ENCODE measurements around the gene CCDC74B.
"Not testable (repeated sequence)": the region's sequence is repeated elsewhere in the genome, so short reads cannot be mapped to it uniquely, and the experiment has no call there.

CCDC74B gene

DNA sequence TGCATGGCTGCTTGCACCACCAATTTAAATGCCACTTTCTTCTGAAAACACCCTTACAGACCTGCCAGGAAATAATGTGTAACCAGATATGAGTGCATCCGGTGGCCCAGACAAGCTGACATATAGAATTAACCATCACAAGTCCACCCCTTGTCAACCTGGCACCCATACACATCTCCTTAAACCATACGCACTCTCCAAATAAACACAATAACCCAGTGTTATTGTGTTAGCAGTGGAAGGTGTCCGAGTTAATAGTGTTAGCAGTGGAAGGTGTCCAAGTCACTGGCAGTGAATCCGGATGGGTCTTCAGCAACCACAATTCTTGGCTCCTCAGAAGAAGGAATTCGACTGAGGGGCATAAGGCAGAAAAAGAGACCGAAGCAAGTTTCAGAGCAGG, 3.6 kb upstream of the CCDC74B start:
- not testable (repeated sequence) for FAIRE-seq

GRCh38 chr2:130143266-130144039, 1.5 kb downstream of the CCDC74B start:
- FAIRE-seq = not testable (repeated sequence)

DNA sequence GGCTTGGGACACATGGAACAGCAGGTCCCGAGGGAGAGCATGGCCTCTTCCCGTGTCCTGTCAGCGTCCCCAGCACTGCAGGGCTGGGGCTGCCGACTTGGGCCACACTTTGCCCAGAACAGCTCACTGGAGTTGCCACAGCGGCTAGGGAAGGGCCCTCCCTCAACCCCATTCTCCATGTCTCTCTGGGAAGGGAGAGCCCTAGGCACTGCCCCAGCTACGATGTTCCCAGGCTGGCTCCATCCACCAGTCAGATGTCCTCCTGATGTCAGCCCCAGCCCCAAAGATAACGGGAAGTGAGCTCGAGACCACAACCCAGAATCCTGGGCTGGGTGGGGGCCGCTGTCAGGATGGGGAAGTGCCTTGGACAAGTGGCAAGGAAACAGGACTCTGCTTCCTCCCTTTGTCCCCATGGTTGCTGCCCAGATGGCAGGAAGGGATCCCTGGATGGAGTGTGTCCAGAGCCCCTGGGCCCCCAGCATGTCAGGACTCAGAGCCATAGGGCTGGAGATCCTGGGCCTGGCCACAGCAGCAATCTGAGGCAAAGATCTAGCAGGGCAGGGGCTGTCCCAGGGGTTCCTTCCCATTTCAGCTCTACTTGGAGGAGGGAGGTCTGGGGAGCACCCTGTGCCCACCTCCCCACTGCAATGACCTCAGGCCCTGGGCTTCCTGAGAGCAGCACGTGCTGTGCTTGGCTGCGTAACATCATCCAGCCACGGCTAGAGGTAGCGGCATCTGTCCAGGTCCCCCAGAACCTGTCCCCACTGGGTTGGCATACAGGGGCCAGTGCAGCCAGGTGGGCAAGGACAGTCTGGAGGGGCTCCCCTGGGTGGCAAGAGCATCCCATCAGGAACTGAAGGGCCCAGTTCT, 2.3 kb downstream of the CCDC74B start:
- FAIRE-seq = not testable (repeated sequence)

- not testable (repeated sequence) for FAIRE-seq
Observed at GRCh38 chr2:130141645-130142370, 3.1 kb downstream of the CCDC74B start.

DNA sequence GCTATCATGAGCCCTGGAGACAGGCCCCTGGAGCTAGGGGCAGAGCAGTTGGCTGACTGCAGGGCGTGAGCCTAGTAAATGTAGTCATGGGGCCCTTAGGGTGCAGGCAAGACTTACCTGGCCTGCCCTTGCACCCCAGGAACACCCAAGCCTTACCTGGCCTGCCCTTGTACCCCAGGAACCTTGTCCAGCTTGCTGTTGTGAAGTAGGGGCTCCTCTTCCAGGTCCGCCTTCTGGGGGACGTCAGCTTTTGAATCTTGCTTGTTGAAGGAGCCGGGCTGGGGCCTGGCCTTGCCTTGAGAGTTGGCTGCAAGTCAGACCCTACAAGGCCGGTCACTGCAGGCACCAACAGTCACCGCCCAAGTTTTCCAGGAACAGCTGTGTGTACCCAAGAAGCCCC, 3.9 kb downstream of the CCDC74B start:
- not testable (repeated sequence) for FAIRE-seq

GRCh38 chr2:130140516-130140915, 4.4 kb downstream of the CCDC74B start:
- FAIRE-seq = not testable (repeated sequence)

DNA sequence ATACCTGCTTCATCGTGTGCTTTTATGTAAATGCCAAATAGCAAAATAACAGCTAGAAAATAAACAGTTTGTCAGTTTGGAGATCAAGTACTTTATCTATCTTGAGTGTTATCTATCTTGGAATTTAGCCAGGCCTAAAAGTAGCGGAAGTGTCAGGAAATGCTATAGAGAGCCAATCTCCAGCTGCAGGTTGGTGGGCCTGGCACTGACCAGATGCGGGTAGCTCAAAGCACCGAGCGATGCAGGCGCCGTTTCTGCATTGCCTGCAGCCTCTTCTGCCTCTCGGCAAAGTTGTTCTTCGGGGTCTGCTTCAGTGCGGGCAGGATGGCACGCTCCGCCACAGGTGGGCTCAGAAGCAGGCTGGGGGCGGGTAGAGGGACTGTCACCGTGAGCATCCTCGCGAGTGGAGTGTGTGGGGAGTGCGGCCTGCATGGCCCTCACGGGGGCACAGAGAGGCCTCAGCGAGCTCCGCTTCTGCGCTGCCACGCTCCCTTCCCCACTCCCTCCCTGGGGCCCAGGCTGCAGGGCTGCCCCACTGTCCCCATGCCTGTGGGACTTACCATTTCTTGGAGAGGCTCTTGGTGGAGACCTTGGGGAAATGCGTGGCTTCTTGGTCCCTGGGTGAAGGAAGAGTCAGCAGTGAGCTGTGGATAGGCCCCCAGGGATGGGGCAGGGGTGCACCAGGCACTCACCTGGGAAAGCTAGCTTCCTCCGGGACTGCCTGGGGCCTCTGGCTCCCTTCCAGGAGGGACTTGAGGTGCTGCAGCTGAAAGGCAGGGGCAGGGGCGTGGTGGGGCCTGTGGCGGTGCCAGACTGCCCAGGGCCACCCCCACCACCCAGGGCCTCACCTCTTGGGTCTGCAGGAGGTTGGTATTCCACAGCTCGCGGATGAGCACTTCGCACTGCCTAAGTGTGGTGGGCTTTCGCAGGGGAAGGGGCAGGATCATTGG, 5.3 kb downstream of the CCDC74B start:
- FAIRE-seq = not testable (repeated sequence)

GRCh38 chr2:130138841-130139251, 6.1 kb downstream of the CCDC74B start:
- FAIRE-seq = not testable (repeated sequence)

GRCh38 chr2:130138326-130138725, 6.6 kb downstream of the CCDC74B start:
- not testable (repeated sequence) for FAIRE-seq

GRCh38 chr2:130137118-130137517, 7.8 kb downstream of the CCDC74B start:
- FAIRE-seq = not testable (repeated sequence)

DNA sequence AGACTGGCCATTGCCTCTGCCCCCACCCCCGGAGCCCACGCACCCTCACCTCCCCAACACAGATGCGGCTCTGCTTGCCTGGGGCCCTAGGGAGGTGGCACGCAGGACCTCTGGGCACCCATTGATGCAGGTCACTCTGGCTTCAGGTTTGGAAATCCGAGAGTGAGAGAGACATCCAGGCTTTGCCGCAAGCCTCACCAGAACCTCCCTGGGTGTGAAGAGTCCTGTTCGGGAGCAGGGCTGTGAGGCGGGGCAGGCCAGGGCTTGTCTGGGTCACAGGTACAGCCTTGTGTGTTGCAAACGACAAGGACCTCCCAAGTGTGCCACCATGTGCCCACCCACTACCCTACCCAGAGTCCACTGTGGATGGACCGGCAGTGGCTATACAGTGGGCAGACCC, 8.4 kb downstream of the CCDC74B start:
- not testable (repeated sequence) for FAIRE-seq

GRCh38 chr2:130135692-130136541, 9.0 kb downstream of the CCDC74B start:
- no peak for FAIRE-seq

- FAIRE-seq = not testable (repeated sequence)
Observed at GRCh38 chr2:130129120-130129829, 15.6 kb downstream of the CCDC74B start, which contains the start of gene POTEF. POTEF (minus strand) TSS chr2:130129222; CDS start chr2:130120515, 8,707 bp downstream.

- FAIRE-seq = not testable (repeated sequence)
Observed at GRCh38 chr2:130128464-130128863, 16.4 kb downstream of the CCDC74B start.

- FAIRE-seq = not testable (repeated sequence)
Observed at GRCh38 chr2:130127726-130128125, 17.2 kb downstream of the CCDC74B start.

GRCh38 chr2:130120924-130121323, 24.0 kb downstream of the CCDC74B start:
- not testable (repeated sequence) for FAIRE-seq

GRCh38 chr2:130102597-130103363, 42.1 kb downstream of the CCDC74B start:
- FAIRE-seq = not testable (repeated sequence)

Measured in endometrium (tissue), 2 donors.